GM10248 (cell line): Measurements from ENCODE around the gene SPEM1.

ENCODE experiments used
- CTCF ChIA-PET: fragments of 300-600 bp; sonication (Branson Sonifier 250); formaldehyde crosslinking; extraction: SDS; loops from one replicate; lab custom pipeline; 2021; ENCODE audit warnings: antibody characterized with exemption; lab: Yijun Ruan, JAX
- POLR2A ChIA-PET: fragments of 350-650 bp; sonication (Branson Sonifier 250); formaldehyde crosslinking; extraction: SDS; loops from one replicate; lab custom pipeline; 2020; ENCODE audit warnings: antibody characterized with exemption; lab: Yijun Ruan, JAX
- DNase-seq: peaks from one replicate; pipeline ENCODE4 v3.0.0; 2012; ENCODE audit errors: extremely low spot score
- CTCF ChIP-seq: IDR thresholded peaks from 2 replicates; pipeline ENCODE4 v1.5.1; 2012; ENCODE audit warnings: mild to moderate bottlenecking, low read depth; ENCODE audit errors: extremely low read depth, missing control alignments, control extremely low read depth

The SPEM1 gene

GRCh38 chr17:7408863-7409262 is 11.3 kb upstream of the SPEM1 start:
- POLR2A ChIA-PET, result no interaction called here
- no peak for DNase-seq
- TF ChIP-seq CTCF, result no peak
- CTCF ChIA-PET, result no interaction called here

- ChIA-PET CTCF (no interaction called here), POLR2A (no interaction called here)
Observed at GRCh38 chr17:7409716-7410115, 10.4 kb upstream of the SPEM1 start.

GRCh38 chr17:7410634-7411426 is 9.3 kb upstream of the SPEM1 start:
- TF ChIP-seq CTCF, result no peak
- no peak for DNase-seq
- CTCF ChIA-PET, result no interaction called here
- POLR2A ChIA-PET, result no interaction called here

More at GRCh38 chr17:7409716-7410115, 10.4 kb upstream of the SPEM1 start:
- no peak for DNase-seq
- TF ChIP-seq CTCF, result no peak

- ChIA-PET POLR2A (no interaction called here), CTCF (no interaction called here)
- TF ChIP-seq CTCF, result no peak
- no peak for DNase-seq
Observed at GRCh38 chr17:7411427-7411750, 8.7 kb upstream of the SPEM1 start.

- no peak for DNase-seq
- CTCF ChIA-PET, result interaction anchor here (1.1 to 1.6 kb wide), 2 partner anchors 8 to 58 kb away, joined by 3 read pairs; no protein-coding TSS in a partner anchor
- TF ChIP-seq CTCF, result no peak
- POLR2A ChIA-PET, result no interaction called here
Observed at GRCh38 chr17:7413346-7413985, 6.7 kb upstream of the SPEM1 start.

- ChIA-PET CTCF (no interaction called here), POLR2A (no interaction called here)
- DNase-seq, result no peak
- no peak for TF ChIP-seq CTCF
Observed at GRCh38 chr17:7414837-7415236, 5.3 kb upstream of the SPEM1 start.
